K562 (cell line): ENCODE measurements around the gene OSCP1. TPM values are rescaled to one million over a fixed set of nuclear protein-coding genes. Genes with fewer than 3 reads are reported as not detected.
A peak's percentile ranks its signal among the peaks of the same experiment; 100 is the strongest.

Experiments used
- CTBP1 ChIP-seq: fragments of 450-650 bp; IDR thresholded peaks from 2 replicates; pipeline ENCODE4 v1.6.1; 2016; ENCODE audit warnings: borderline replicate concordance
- CXXC5 ChIP-seq: fragments of 250-450 bp; sonication (Bioruptor Pico); IDR thresholded peaks from 2 replicates; pipeline ENCODE4 v1.8.0; 2022; ENCODE audit warnings: inconsistent platforms, mild to moderate bottlenecking, moderate library complexity
- DPF2 ChIP-seq: fragments of 450-650 bp; IDR thresholded peaks from 2 replicates; pipeline ENCODE4 v1.6.1; 2016
- GTF2B ChIP-seq: IDR thresholded peaks from 2 replicates; pipeline ENCODE4 v1.6.1; 2011; ENCODE audit not compliant: insufficient read length; ENCODE audit errors: extremely low read depth
- HES1 ChIP-seq: fragments of 450-650 bp; IDR thresholded peaks from 2 replicates; pipeline ENCODE4 v1.6.1; 2016; ENCODE audit warnings: low read depth, mild to moderate bottlenecking, moderate library complexity
- KDM2B ChIP-seq: fragments of 250-450 bp; sonication (Bioruptor Pico); IDR thresholded peaks from 2 replicates; pipeline ENCODE4 v1.8.0; 2021; ENCODE audit warnings: mild to moderate bottlenecking, moderate library complexity
- MTA1 ChIP-seq: fragments of 450-650 bp; IDR thresholded peaks from 2 replicates; pipeline ENCODE4 v1.6.1; 2017; ENCODE audit warnings: borderline replicate concordance
- NFE2 ChIP-seq: IDR thresholded peaks from 2 replicates; pipeline ENCODE4 v1.6.1; 2014; ENCODE audit warnings: antibody characterized with exemption, low read depth
- NFIX ChIP-seq: fragments of 250-450 bp; sonication (Bioruptor Pico); IDR thresholded peaks from 2 replicates; pipeline ENCODE4 v1.4.0; 2020; ENCODE audit warnings: low read depth, mild to moderate bottlenecking, moderate library complexity
- STAT5B ChIP-seq: fragments of 250-450 bp; sonication (Bioruptor Pico); IDR thresholded peaks from 2 replicates; pipeline ENCODE4 v1.8.0; 2021; ENCODE audit warnings: mild to moderate bottlenecking, inconsistent platforms
- ZNF318 ChIP-seq, 2 experiments: fragments of 450-650 bp; IDR thresholded peaks; 2 replicates each; pipeline ENCODE4 v1.6.1; 2016; ENCODE audit warnings: mild to moderate bottlenecking in 2 of 2, borderline replicate concordance in 1 of 2, low read depth in 1 of 2, moderate library complexity in 1 of 2
- ZNF398 ChIP-seq: fragments of 250-450 bp; sonication (Bioruptor Pico); IDR thresholded peaks from 2 replicates; pipeline ENCODE4 v1.8.0; 2021; ENCODE audit warnings: moderate library complexity, mild to moderate bottlenecking, inconsistent platforms
- ZNF445 ChIP-seq: fragments of 250-450 bp; sonication (Bioruptor Pico); IDR thresholded peaks from 2 replicates; pipeline ENCODE4 v1.4.0; 2020; ENCODE audit warnings: low read depth, mild to moderate bottlenecking, moderate library complexity
- ZNF57 ChIP-seq: fragments of 450-650 bp; formaldehyde crosslinking; IDR thresholded peaks from 2 replicates; pipeline ENCODE4 v1.4.0; 2020; ENCODE audit warnings: mild to moderate bottlenecking, moderate library complexity
- ZNF583 ChIP-seq: fragments of 250-450 bp; sonication (Bioruptor Pico); IDR thresholded peaks from 2 replicates; pipeline ENCODE4 v1.4.0; 2020
- ZNF668 ChIP-seq: fragments of 250-450 bp; sonication (Bioruptor Pico); IDR thresholded peaks from 2 replicates; pipeline ENCODE4 v1.8.0; 2022; ENCODE audit warnings: mild to moderate bottlenecking, inconsistent platforms
- polyA plus RNA-seq, 8 experiments: library from polyadenylated mRNA; depleted of rRNA in 4 of 8; stranded (reverse) in 5 of 8; unstranded in 3 of 8; fragments of >200 nt; fragmentation: Nextera tagmentation in 2 of 8; fragmentation: Illumina TruSeq in 1 of 8; extraction: Ambion mirVana in 2 of 8; extraction: Trizol in 1 of 8; gene quantifications; 2 replicates each; pipeline versions ENCODE4 v1.2.1 to v1.2.3, GENCODE V29; 2011 to 2014; ENCODE audit warnings: inconsistent platforms in 1 of 8, missing spikeins in 1 of 8
- total RNA-seq, 7 experiments: library from RNA; depleted of rRNA in 6 of 7; stranded (reverse); fragments of >200 nt in 6 of 7; fragmentation: Illumina TruSeq in 2 of 7; extraction: Trizol in 2 of 7; gene quantifications; 2 replicates each; pipeline versions ENCODE4 v1.2.1 to v1.2.3, GENCODE V29; 2011 to 2021; ENCODE audit warnings: low replicate concordance in 1 of 7

The OSCP1 gene
- total and polyA plus RNA-seq, 9 of the 15 experiments (the other 6 are each of a cell fraction or from before 2014, with no cell fraction given) = 0.15 to 0.40 (median 0.33) TPM; not detected in 5

- no peak for TF ChIP-seq KDM2B (CRISPR knock-in tag)
- TF ChIP-seq DPF2 = peak; percentile 43
- TF ChIP-seq STAT5B = no peak
- no peak for TF ChIP-seq HES1
- no peak for TF ChIP-seq ZNF398 (CRISPR knock-in tag)
- no peak for TF ChIP-seq ZNF318 (IDR thresholded peaks at IDR 0.05; ENCODE audit: borderline replicate concordance in 1 of 2, low read depth in 1 of 2)
- TF ChIP-seq MTA1 = no peak
- TF ChIP-seq ZNF583 (CRISPR knock-in tag) = 0 out of 2 replicates have a peak, but pooled peaks have one; percentile 39
- no peak for TF ChIP-seq NFIX (CRISPR knock-in tag)
- TF ChIP-seq ZNF668 (CRISPR knock-in tag) = 0 out of 2 replicates have a peak, but pooled peaks have one; percentile 21
- no peak for TF ChIP-seq GTF2B
- peak; percentile 47; the same call in 1 of the 2 replicates for TF ChIP-seq CXXC5 (CRISPR knock-in tag)
- TF ChIP-seq CTBP1 = 0 out of 2 replicates have a peak, but pooled peaks have one; percentile 42
- TF ChIP-seq ZNF57 = no peak
- no peak for TF ChIP-seq ZNF445 (CRISPR knock-in tag)
- TF ChIP-seq NFE2 = peak; percentile 91
Observed at GRCh38 chr1:36372617-36373016, 77.6 kb downstream of the OSCP1 start (continued).
